ENCODE results near the gene AIPL1. TPM values are rescaled to one million over a fixed set of nuclear protein-coding genes. Genes with fewer than 3 reads are reported as not detected.

Gene AIPL1
- total and polyA plus RNA-seq, 2 donors (not counting 1 experiment from before 2014, with no cell fraction given) = not detected

GRCh38 chr17:6425407-6425806 is 9.5 kb downstream of the AIPL1 start:
- peaks cover under 1 to 6% (median 1%) of the 10 kb centered on the region in 3 donors for H3K9me3 ChIP-seq (ENCODE audit: control extremely low read depth in 1 of 3, control insufficient read depth in 2 of 3, insufficient read depth in 1 of 3, low read length in 2 of 3)
- TF ChIP-seq CTCF (IDR thresholded peaks at IDR 0.05) = no peak
- no peak for TF ChIP-seq EZH2 (IDR thresholded peaks at IDR 0.05; ENCODE audit: borderline replicate concordance, insufficient read depth, low read depth, low read length, poor library complexity, severe bottlenecking)
- CTCF ChIA-PET = interaction anchor here (1.2 to 5.8 kb wide), 6 partner anchors 10 to 837 kb away, joined by 3 to 24 read pairs (median 10); partner anchors contain the start of gene AIPL1
- peaks cover 0 to 6% (median 0%) of the 10 kb centered on the region in 4 experiments for H3K27me3 ChIP-seq (replicated peaks in 1 of 4; ENCODE audit: control extremely low read depth in 1 of 4, control insufficient read depth in 3 of 4, insufficient read depth in 4 of 4, low read length in 3 of 4)
- no peak overlapping the region for H3K27ac Mint-ChIP-seq
- H3K4me1 Mint-ChIP-seq = peaks cover 17% of the 10 kb centered on the region
- intact Hi-C loops (cut with micrococcal nuclease) = no loop called here
- no peak for ATAC-seq (ENCODE audit: low read depth)
- H3K4me3 ChIP-seq (ENCODE audit: control extremely low read depth in 1 of 5, extremely low read depth in 1 of 5, insufficient read depth in 1 of 5, low read depth in 2 of 5, low read length in 4 of 5) = no peak overlapping the region
- H3K27ac ChIP-seq (ENCODE audit: low read length in 2 of 2) = no peak overlapping the region
- H3K9me3 Mint-ChIP-seq (ENCODE audit: insufficient read depth) = peaks cover 3% of the 10 kb centered on the region
- no peaks in the 10 kb centered on the region for H3K79me2 ChIP-seq (ENCODE audit: control insufficient read depth, insufficient read depth, low read length)
- no peak overlapping the region for H3K4me2 ChIP-seq (replicated peaks; ENCODE audit: low read depth, low read length, poor library complexity, severe bottlenecking)
- POLR2A ChIA-PET = no interaction called here
- no peak overlapping the region for H3K4me3 Mint-ChIP-seq
- no peak overlapping the region for H2AFZ ChIP-seq (ENCODE audit: insufficient read depth, low read depth, low read length, poor library complexity, severe bottlenecking)
- H3K9ac ChIP-seq (ENCODE audit: low read length) = no peak overlapping the region
- no peak for DNase-seq
- WGBS (ENCODE audit: insufficient coverage) = 79% methylated on average over 17 of the region's 18 CpGs
- peaks cover 9 to 16% of the 10 kb centered on the region in 2 donors for H3K4me1 ChIP-seq (ENCODE audit: control insufficient read depth in 2 of 2, insufficient read depth in 2 of 2, low read length in 2 of 2)
- no peaks in the 10 kb centered on the region for H4K20me1 ChIP-seq (ENCODE audit: control insufficient read depth, insufficient read depth, low read length, poor library complexity, severe bottlenecking)
- H3K27me3 Mint-ChIP-seq = peaks cover 16% of the 10 kb centered on the region
- H3K36me3 ChIP-seq (replicated peaks in 1 of 2; ENCODE audit: control extremely low read depth in 1 of 2, control insufficient read depth in 1 of 2, extremely low read depth in 1 of 2, insufficient read depth in 2 of 2, low read length in 1 of 2) = no peaks in the 10 kb centered on the region

- H3K27ac ChIP-seq (ENCODE audit: low read length in 2 of 2) = no peak overlapping the region
- ATAC-seq (ENCODE audit: low read depth) (no peak), DNase-seq (no peak)
- Mint-ChIP-seq H3K27me3 (peaks cover 12% of the 10 kb centered on the region), H3K27ac (no peak overlapping the region), H3K4me3 (no peak overlapping the region), H3K9me3 (ENCODE audit: insufficient read depth) (no peaks in the 10 kb centered on the region), H3K4me1 (peaks cover 17% of the 10 kb centered on the region)
- no peak overlapping the region for H2AFZ ChIP-seq (ENCODE audit: insufficient read depth, low read depth, low read length, poor library complexity, severe bottlenecking)
- intact Hi-C loops (cut with micrococcal nuclease) = no loop called here
- peaks cover 9 to 16% of the 10 kb centered on the region in 2 donors for H3K4me1 ChIP-seq (ENCODE audit: control insufficient read depth in 2 of 2, insufficient read depth in 2 of 2, low read length in 2 of 2)
- CTCF ChIA-PET = interaction anchor here (0.6 to 5.8 kb wide), 8 partner anchors 10 to 836 kb away, joined by 3 to 24 read pairs (median 4); partner anchors contain the start of gene AIPL1
- peaks cover 0 to 4% (median 2%) of the 10 kb centered on the region in 4 experiments for H3K27me3 ChIP-seq (replicated peaks in 1 of 4; ENCODE audit: control extremely low read depth in 1 of 4, control insufficient read depth in 3 of 4, insufficient read depth in 4 of 4, low read length in 3 of 4)
- H3K4me3 ChIP-seq (ENCODE audit: control extremely low read depth in 1 of 5, extremely low read depth in 1 of 5, insufficient read depth in 1 of 5, low read depth in 2 of 5, low read length in 4 of 5) = no peak overlapping the region
- TF ChIP-seq CTCF (IDR thresholded peaks at IDR 0.05) (no peak), EZH2 (IDR thresholded peaks at IDR 0.05; ENCODE audit: borderline replicate concordance, insufficient read depth, low read depth, low read length, poor library complexity, severe bottlenecking) (no peak)
- H4K20me1 ChIP-seq (ENCODE audit: control insufficient read depth, insufficient read depth, low read length, poor library complexity, severe bottlenecking) = no peaks in the 10 kb centered on the region
- no peaks in the 10 kb centered on the region for H3K79me2 ChIP-seq (ENCODE audit: control insufficient read depth, insufficient read depth, low read length)
- 86% methylated on average over 8 of the region's 14 CpGs for WGBS (ENCODE audit: insufficient coverage)
- H3K4me2 ChIP-seq (replicated peaks; ENCODE audit: low read depth, low read length, poor library complexity, severe bottlenecking) = no peak overlapping the region
- H3K36me3 ChIP-seq (replicated peaks in 1 of 2; ENCODE audit: control extremely low read depth in 1 of 2, control insufficient read depth in 1 of 2, extremely low read depth in 1 of 2, insufficient read depth in 2 of 2, low read length in 1 of 2) = no peaks in the 10 kb centered on the region
- no peaks in the 10 kb centered on the region for H3K9me3 ChIP-seq (ENCODE audit: control extremely low read depth in 1 of 3, control insufficient read depth in 2 of 3, insufficient read depth in 1 of 3, low read length in 2 of 3)
- H3K9ac ChIP-seq (ENCODE audit: low read length) = no peak overlapping the region
- POLR2A ChIA-PET = no interaction called here
These were observed 11.0 kb downstream of the AIPL1 start for GRCh38 chr17:6423931-6424330.
